HG02852 (cell line): ENCODE data around the gene C13orf46.

Experiments
- ATAC-seq: cut with Tn5 transposase; IDR thresholded peaks from one replicate; pipeline ENCODE4 v1.9.1; 2021; ENCODE audit warnings: mild to moderate bottlenecking, moderate library complexity; ENCODE audit not compliant: unreplicated experiment

Gene C13orf46

DNA sequence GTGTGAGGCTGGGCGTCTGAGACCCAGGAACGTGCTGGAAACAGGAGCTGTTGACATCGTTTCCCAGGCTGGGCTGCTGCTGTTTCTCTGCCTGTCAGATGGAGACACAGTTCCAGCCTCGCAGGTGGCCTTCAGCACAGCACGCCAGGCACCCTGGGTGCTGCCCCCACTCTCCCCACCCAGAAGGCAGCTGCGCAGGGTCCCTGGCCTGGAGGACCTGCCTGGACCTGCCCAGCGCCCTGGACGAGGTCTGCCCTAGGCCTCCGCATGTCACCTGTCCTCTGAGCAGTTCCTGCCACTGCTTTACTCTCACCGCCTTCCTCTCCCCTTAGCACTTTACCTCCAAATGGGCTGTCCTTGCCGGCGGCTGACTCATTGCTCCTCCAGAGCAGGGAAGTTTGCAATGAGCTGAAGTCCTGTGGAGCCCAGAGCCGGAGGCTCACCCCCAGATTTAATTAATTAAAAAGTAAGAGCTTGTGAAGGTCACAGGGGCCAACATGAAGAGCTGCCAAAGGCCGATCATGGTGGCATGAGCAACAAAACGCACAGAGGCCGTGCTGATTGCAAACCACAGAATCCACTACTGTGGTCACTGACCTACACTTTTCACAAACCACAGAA is 32.2 kb downstream of the C13orf46 start:
- no peak for ATAC-seq

DNA sequence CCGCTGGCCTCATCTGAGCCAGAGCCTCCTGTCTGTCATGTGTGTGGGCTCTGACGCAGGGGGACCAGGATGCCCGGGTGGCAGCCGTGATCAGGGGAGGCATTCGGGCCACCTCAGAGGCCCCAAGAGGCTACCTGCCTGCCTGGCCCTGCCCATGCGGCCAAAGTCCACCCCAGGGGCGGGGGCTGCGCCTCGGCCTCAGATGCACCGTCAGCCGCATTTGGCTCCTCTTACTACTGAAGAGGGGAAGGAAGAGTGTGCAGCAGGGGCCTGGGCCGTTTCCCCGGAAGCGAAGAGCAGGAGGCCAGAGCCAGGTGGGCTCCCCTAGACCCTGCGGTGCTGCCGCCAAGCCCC is 34.0 kb downstream of the C13orf46 start:
- ATAC-seq, result no peak

DNA sequence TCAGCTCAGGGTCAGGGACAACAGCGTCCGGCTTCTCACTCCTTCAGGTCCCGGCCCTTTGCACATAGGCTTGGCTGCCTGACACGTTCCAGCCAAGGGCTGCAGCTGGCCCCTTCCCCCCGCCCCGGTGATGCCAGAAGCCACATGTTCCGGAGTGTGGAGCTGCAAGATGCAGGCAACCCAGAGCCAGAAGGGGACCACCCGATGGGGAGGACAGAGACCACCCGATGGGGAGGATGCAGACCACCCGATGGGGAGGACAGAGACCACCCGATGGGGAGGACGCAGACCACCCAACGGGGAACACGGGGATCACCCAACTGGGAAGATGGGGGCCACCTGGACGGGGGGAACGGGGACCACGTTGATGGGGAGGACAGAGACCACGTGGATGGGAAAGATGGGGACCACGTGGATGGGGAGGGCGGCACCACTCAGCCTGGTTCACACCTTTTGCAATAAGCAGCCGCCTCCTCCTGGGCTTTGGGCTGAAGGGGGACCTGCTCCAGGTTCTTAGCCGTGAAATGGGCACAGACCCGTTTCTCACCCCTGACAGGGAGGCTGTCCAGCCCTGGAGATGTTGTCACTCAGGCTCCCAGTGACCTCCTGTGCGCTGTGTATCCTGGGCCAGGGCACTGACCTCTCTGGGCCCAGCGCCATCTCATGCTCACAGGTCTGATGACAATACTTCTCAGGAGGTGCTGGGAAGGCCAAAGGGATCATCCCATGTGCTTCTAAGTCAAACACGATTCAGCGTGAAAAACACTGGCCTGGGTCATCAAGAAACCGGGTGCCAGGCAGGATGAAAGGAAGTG is 34.5 kb downstream of the C13orf46 start:
- ATAC-seq, result no peak

DNA sequence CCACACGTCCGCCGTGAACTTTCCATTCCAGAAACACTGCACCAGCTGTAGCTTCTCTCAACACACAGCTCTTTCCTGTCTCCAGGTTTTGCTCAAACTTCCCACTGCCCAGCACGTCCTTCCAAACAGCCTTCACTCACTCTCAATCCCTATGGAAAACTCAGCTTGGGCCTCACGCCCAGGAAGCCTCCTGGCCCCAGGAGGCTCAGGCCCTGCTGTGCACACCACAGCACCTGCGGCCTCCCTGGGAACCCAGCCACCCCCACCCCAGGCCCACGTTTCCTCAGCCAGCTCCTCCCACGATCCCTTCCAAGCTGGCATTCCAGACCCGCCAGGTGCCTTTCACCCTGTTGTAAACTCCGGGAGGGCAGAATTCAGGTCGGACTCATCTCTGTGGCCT is 35.2 kb downstream of the C13orf46 start:
- no peak for ATAC-seq

DNA sequence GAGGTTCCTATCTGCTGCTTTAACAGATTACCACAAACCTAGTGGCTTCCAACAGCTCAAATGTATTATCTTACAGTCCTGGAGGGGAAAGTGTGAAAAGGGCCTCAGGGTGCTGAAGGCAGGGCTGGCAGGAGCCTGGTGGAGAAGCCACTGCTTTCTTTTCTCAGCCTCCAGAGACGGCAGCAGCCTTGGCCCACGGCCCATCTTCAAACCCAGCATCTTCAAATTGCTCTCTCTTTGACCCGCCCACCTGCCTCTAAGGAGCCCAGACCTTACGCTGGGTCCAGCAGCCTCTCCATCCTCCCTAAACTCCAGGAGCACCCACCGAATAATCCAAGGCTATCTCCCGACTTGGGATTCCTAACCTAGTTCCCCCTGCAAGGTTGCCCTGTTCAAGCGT is 35.6 kb downstream of the C13orf46 start:
- no peak for ATAC-seq

DNA sequence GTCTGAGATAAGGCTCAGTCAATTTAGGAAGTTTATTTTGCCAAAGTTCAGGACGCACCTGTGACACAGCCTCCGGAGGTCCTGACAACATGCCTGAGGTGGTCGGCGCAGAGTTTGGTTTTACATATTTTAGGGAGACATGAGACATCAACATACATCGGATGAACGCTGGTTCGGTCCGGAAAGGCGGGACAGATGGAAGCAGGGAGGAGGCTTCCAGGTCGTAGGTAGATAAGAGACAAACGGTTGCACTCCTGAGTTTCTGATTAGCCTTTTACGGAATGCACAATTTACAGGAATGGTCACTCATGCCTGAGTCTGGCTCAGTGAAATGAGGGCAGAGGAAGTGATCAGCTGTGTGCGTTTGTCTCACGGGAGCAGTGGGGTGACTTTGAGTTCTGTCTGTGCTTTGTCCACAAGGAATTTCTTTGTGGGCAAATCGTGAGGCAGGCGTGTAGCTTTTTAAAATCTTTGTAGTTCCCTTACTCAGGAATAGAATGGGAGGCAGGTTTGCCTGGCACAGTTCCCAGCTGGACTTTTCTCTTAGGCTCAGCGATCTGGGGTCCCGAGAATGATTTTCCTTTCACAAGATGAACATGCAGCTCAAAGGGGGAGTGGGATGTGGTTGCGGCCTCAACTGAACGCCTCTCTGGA is 36.2 kb downstream of the C13orf46 start:
- no peak for ATAC-seq

DNA sequence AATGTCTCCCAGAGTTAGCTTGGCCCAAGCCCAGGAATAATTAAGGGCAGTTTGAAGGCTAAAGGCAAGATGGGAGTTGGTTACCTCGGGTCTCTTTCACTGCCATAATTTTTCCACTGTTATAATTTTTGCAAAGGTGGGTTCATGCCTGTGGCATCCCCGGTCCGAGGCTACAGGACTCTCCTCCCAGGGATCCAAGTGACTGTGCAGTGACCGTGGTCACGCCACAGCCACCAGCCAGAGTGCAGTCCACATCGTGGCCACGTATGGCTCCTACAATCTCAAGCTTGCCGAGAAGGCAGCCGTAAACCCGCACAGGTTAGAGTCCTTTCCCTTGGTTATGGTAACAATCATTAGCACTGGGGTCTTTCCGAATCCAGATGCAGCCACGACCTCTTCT is 36.8 kb downstream of the C13orf46 start:
- ATAC-seq, result no peak

DNA sequence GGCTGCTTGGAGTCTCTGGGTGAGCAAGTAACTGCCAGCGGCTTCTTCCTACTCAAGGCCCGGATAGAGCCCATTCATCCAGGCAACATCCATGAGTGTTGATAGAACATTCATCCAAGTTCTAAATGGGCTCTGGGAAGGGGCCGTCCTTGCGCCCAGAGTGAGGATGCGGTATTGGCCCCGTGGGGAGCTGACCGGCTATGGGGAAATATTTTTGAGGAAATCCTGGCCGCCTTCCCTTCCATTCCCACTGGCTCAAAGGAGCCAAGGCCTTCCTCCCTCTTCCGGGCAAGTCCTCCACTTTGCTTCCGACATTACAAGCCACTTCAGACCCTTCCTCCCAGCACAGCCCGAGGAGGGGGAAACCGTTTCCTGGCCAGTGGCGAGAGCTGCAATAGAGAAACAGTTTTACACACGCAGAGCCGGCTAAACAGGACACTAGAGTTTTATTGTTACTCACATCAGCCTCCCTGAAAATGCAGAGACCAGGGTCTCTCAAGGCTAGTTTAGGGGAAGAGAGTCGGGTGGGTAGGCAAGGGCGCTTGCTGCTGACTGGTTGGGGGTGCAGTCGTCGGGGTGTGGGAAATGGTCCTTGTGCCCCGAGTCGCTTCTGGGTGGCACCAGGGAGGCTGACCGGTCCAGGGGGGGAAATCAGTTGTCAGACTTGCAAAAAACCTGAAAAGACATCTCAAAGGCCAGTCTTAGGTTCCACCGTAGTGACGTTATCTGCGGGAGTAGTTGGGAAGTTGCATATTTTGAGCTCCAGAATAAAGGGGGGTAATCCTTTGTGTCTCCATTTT is 37.5 kb downstream of the C13orf46 start:
- ATAC-seq, result no peak

DNA sequence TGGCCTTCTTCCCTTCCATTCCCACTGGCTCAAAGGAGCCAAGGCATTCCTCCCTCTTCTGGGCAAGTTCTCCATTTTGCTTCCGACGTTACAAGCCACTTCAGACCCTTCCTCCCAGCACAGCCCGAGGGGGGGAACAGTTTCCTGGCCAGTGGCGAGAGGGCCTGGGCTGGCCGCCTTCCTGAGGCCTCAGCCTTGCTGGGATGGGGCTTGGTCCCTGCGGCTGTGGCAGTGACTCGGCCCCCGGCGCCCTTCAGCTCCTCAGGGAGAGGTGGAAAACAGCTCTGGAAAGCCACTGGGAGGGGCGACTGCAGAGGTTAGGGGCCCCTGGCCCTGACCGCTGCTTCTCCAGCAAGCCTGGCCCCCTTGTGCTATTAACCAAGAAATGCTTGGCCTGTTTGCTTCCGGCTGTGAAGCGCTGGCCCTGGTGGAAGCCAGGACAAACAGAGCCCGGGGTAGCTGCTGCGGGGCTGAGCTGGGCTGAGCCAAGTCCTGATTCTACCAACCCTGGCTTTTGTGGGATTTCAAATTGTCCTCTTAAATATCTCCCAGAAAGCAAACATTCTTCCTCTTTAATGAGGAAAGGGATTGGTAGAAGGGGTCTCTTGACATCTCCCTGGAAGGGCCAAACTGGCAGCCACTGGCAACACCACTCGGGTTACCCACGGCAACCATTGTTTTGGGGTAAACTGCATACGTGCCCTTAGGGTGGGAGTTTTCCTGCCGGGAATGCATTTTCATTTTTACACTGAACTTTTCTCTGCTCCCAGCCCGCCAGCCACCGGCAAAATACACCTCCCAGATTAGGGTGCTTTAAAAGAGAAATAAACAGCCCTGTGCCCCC is 38.7 kb downstream of the C13orf46 start:
- ATAC-seq, result no peak

DNA sequence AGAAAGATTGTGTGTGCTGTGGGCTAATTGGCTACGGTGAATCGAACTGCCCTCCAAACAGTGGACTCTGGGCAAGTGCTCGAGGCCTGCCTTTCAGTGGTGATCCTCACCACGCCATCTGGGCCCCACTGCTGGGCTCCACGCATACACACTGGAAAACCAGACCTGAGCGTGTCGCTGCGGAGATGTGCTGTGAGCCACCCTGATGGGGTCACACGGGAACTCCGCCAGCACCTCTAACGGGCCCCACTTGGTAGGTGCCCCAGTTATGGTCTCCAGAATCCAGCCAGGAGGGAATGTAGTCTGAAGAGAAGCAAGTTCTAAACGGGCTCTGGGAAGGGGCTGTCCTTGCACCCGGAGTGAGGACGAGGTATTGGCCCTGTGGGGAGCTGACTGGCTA is 39.3 kb downstream of the C13orf46 start:
- ATAC-seq, result no peak

DNA sequence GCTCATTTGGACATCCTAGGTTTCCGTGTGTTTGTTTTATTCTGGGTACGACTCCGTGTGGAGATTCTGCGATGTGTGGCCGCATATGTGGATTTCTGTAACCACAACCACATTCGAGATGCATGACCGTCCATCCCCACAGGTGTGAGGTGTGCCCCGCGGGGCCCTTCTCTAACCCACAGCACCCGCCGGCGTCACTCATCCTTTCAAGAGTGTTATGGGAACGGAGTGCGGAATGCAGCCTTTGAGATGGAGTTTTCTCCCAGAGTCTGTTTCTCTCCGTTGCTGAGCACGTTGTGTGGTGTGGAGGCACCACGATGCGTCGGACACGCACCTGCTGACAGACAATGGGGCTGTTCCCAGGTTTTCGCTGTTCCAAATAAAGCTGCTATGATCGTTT is 40.0 kb downstream of the C13orf46 start:
- no peak for ATAC-seq

DNA sequence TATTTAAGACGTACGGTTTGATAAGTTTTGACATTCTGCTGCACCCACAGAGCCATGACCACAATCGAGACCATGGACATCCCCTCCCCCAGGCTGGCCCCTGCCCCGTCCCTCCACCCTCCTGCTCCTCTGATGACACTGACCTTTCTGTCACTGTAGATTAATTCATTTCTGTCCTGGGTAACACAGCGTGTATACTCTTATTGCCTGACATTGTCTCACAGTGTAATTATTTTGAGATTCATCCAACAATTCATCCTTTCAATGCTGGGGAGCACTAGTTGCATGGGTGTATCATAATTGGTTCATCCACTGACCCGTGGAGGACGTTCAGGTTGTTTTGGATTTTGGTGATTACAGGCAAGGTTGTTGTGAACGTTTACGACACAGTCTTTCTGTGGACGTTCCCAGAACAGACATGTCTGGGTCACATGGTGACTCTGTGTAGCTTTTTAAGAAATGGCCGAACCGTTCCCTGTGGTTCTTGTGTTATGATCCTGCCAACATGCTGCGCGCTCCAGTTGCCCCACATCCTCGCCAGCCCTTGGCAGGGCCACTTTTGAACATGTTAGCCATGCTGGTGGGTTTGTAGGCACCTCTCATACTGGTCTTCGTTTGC is 41.9 kb downstream of the C13orf46 start:
- ATAC-seq, result no peak

DNA sequence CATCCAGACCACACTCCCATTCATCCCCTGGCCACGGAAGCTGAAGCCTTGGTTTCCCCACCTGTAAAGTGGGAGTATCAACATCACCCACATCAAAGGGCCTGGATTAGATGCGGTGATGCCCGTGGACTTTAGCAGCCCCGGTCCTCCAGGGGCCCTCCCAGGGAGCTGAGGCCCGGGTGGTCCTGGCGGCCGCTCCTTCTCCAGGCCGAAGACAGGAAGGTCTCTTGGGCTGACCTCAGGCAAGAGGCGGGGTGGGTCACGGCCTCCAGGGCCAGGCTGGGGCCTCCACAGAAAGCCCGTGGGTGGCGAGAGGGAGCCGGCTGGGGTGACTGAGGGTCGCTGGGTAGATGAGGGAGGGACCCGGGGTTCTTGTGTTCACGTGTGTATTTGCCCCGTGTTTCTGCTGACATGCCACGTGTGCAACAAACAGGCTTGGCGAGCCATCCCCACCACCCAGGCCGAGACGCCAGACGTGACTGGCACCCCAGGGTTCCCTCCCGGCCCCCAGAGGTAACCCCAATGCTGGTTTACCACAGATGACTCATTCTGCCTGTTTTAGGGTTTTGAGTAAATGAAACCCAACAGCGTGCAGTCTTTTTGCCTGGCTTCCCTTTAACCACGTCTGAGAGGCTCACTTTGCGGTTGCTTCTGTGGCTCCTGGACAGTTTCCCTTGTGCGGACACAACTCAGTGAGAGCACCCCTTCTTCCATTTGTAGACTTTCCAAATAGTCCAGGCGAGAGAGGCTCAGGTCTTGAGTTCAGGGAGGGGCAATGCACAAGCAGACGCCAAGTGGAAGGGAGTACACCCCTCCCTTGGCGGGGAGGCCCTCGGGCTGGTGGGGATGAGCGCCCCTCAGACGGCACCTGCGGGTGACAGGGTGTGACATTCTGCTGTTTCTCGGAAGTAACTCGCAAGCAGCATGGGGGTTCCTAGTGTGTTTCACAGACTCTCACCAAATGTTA is 42.9 kb downstream of the C13orf46 start:
- no peak for ATAC-seq

DNA sequence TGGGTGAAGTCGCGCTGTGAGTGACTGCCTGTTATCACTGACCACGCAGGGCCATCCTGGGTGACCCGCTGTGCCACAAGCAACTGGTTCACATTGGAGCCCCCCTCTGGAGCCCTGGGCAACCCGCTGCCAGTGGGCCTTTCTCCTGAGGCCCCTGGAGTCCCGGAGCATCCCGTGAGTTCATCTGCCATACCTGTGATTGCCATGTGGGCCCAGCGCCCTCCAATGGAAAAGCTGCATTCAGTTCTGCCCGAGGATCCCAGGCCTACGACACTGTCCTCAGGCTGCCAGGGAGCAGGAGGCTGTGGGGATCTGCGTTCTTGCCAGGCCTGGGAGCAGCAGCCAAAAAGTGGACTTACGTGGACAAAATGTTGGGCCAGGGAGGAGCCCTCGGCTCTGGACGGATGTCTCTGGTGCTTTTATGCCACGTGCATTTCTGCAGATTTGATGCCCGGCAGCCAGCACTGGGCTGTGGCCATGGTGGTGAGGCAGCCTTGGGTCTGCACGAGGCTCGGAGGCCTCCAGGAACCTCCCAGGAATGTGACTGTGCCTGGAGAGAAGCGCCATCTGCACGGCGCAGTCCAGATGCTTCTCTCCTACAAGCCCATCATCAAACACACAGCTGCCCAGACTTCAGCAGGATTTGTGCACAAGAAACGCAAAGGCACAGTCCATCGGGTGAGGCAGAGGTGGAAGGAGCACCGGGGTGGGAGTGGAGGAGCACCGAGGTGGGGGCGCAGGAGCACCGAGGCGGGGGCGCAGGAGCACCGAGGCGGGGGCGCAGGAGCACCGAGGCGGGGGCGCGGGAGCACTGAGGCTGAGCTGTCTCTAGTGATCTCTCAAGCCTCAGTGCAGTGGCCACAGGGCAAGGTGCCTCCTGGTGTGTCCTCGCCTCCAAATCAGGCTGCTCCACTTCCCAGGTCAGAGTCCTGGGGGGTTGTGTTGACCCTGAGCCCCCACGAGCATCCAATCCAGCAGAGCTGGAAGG is 44.0 kb downstream of the C13orf46 start:
- ATAC-seq, result no peak

DNA sequence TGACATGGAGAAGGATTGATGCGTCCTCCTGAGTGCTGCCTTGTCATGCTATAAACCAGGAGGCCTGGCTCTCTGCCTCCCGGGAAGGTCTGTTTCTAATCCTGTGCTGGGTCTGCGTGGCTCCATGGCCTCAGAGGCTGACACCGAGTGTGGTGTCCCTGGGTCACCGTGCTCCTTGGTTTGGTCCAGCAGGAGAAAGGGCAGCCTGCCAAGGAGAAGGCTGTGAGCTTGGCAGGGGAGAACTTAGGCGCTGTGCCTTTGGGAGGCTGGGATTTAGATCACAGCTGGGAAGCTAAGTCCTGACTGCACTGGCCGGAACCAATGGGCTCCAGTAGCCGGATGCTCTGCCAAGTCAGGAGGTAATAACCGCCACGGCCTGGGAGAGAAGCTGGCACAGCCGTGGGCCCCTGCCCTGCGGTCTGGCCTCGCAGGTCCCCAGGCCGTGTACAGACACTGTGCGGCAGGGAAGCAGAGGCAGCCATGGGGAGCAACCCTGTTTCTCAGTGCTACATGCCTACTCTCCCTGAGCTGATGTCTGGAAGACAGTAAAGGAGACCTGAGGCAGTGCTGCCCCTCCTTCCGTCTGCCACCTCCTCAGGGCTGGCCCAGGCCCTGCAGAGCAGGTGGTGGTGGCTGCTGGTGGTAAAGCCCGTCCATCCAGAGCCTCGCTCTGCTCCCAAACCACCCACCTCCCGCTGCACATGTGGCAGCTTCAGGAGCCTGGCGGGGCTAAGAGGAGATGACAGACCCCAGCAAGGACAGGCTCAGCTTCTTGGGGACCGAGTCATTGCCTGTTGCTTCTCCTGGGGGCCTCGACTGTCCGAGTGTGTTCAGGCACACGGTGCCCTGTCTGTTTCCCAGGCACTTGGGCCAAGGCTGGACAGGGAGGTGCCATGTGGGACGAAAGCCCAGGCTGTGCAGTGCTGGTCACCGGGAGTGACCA is 44.9 kb downstream of the C13orf46 start:
- no peak for ATAC-seq

DNA sequence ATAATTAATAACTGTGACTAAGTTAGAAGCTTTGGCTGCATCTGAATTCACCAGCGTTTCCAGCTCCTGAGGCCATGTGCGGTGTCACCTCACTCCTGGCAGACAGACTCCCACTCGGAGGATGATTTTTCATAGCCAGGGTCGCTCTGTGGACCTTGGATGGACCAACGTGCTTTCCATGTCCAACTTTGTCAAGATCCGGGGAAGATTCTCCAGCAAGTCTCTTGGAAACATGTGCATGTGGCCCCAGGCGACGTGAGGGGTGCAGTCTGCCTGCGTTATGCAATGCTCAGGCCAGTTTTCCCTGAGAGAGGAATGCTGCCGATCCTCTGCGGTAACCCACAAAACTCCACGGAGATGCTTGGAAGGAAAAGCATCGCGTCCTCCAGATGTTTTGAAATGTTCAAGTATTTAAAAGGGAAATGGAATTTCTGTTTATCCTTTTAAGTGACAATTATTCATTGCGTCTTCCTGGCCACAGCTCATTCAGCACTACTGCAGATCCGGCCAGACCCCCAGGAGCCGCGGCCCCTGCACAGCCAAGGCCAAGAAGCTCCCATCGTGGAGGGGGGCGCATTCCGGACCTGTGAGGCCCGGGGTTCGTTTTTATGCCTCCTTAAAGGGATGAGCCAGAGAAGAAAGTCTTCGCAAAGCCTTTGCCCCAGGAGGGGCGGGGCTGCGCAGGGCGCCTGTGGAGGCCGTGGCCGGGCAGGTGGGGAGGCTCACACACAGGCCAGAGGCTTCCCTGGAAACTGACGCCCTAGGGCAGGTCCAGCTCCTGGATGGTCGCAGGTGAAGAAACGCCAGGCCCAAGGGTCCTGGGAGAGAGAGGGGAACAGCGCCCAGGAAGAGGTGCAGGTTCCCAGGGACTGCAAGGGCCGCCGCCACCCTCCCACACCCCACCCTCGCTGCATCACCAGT is 46.0 kb downstream of the C13orf46 start:
- no peak for ATAC-seq
